ENCODE results near the gene ACTR6. TPM values are rescaled to one million over a fixed set of nuclear protein-coding genes. Genes with fewer than 3 reads are reported as not detected.
"Not testable (repeated sequence)": the region's sequence is repeated elsewhere in the genome, so short reads cannot be mapped to it uniquely, and the experiment has no call there.

ACTR6 gene
- total RNA-seq, 1 experiment from 2014 or later = 4.2 TPM

- DNase-seq (ENCODE audit: low spot score) = no peak
Measured at GRCh38 chr12:100184549-100185145, 16.0 kb upstream of the ACTR6 start.

DNA sequence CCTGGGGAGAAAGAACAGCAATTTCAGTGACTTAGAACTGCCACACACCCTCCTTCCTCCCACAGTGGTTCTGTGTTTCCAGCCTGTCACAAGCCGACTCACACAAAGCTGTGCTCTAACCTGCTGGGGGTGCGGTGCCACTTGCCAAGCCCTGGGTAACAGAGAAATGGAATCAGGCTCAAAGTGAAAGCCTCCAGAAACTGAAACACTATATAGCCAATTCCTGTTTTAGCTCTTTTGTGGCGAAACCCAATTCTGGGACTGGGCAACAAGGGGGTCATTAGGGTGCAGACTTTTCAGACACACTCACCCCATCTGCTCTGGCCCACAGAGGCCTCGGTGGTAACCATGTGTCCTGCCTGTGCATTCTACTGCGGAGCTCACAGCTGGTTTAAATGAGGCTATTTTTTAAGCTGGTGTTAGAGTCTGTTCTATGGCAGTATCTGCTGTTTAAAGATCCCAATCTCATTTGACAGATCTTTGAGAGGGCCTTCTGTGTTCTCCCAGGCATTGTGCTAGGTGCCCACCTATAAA, 15.2 kb upstream of the ACTR6 start:
- DNase-seq (ENCODE audit: low spot score) = no peak

- DNase-seq (ENCODE audit: low spot score) = no peak
Measured at GRCh38 chr12:100186071-100186470, 14.5 kb upstream of the ACTR6 start.

DNA sequence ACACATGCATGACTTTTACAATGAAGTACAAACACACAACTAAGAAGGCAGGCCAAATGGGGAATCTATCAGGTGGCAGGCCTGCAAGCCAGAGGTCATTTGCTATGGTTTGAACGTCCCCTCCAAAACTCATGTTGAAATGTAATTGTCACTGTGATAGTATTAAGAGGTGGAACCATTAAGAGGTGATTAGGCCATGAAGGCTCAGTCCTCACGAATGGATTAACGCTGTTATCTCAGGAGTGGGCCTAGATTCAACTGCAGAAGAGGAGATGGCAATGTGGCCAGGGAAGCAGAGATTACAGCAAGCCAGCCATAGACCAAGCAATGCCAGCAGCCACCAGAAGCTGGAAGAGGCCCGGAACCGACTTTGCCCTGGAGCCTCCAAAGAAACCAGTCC, 13.5 kb upstream of the ACTR6 start:
- DNase-seq (ENCODE audit: low spot score) = no peak

DNA sequence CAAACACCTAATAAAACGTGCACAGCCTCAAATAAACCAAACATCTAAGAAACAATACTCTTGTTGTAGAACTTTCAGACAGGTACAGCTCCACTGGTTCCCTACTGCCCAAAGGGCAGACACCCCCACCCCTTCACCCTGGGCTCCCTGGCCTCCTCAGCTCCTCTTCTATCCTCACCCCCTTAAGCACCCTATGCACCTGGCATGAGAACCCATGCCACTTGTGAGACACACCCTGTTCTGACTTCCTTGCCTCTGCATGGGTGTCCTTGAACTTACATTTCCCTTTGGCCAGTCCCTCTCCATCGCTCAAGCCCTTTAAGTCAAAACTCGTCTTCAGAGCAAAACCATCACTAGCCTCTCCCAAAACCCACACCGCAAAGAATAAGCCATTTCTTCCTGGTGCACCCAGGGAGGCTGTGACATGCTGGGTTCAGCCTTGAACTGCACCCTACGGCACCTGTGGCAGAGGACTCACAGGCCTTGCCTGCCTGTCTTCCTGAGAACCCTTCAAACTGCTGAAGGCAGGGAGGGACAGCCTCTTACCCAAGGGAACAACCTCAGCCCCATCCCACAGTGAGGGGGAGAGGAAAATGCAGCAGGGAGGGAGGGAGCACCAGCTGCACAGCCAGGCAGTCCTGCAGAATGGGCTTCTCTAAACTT, 12.6 kb upstream of the ACTR6 start:
- DNase-seq (ENCODE audit: low spot score) = no peak

DNA sequence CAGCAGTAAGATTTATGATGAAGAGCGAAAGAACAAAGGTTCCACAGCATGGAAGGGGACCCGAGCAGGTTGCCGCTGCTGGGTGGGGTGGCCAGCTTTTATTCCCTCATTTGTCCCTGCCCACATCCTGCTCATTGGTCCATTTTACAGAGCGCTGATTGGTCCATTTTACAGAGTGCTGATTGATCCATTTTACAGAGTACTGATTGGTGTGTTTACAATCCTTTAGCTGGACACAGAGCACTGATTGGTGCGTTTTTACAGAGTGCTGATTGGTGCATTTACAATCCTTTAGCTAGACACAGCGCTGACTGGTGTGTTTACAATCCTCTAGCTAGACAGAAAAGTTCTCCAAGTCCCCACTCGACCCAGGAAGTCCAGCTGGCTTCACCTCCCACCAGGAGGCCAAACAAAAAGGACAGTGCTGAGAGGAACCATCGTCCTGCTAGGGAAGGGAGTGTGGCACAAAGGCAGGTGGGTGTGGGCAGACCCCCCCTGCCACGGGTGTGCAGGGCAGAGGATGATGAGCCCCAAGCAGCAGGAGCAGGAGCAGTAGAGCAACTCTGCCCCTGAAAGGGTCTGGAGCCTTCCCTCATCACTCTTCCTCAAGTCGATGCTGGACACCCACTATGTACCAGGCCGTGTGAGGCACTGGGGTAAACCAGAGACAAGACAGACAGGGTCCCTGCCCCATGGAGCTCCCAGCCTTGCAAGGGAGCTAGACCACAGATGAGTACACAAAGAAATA, 11.6 kb upstream of the ACTR6 start:
- DNase-seq (ENCODE audit: low spot score) = not testable (repeated sequence)

DNA sequence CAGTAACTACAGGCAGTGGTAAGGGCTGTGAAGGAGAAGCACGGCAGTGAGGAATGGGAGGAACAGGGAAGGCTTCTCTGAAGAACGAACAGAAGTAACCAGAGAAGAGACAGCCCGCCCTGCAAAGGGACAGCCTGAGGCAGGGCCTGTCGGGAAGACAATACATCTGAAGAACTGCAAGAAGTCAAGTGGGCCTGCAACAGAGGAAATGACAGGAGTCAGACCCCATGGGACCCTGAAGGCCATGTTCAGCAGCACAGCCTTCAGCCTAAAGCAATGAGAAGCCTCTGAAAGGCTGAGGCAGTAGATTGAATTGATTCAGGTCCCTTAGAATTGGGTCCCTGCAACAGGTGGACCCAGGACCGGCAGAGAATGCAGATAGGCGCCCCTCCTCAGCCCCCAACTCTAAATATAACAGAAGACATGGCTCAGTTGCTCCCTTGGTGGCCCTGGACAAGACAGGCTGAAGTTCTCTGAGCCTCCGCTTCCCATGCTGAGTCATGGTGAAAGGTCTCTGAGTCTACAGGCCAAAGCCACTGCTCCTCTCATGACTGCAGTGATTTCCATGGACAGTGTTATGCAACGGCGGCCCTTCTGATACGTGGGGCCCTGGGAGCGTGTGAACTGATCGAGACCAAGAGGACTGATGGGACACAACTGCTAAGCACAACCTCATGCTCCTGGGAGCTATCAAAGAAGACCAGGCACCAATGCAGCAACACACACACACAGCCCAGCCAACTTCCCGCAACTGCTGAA, 10.8 kb upstream of the ACTR6 start:
- DNase-seq (ENCODE audit: low spot score) = no peak

DNA sequence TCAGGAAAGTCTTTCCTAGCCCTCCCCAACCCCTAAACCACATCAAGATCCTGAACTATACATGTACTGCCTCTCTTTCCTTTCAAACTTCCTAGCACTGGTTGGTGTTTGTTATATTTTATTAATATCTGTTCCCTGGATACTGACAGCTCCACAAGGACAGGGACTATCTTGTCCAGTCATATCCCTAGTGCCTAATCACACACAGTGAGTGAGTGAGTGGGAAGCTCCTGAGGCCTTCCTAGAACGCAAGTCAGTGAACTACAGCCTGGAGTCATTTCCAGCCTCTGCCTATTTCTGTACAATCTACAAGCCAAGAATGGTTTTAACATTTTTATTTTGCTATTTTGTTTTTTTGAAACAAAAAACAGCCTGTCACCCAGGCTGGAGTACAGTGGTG, 7.5 kb upstream of the ACTR6 start:
- DNase-seq (ENCODE audit: low spot score) = no peak

- DNase-seq (ENCODE audit: low spot score) = no peak
Measured at GRCh38 chr12:100197486-100197885, 3.1 kb upstream of the ACTR6 start.

DNA sequence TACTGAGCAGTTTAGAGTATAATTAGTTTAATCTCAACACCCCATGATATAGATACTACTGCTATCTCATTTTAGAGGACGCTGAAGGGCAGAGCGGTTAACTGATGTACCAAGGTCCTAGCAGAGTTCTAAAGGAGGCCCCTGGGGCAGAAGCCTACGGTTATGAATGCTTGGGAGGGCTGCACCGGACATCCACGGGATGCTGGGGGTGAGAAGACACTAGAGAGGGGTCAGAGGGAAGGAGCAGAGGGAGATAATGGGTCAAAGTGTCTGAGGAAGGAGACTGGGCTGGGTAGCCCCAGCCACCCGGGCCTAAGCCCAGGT, 1.6 kb upstream of the ACTR6 start:
- no peak for DNase-seq (ENCODE audit: low spot score)

DNA sequence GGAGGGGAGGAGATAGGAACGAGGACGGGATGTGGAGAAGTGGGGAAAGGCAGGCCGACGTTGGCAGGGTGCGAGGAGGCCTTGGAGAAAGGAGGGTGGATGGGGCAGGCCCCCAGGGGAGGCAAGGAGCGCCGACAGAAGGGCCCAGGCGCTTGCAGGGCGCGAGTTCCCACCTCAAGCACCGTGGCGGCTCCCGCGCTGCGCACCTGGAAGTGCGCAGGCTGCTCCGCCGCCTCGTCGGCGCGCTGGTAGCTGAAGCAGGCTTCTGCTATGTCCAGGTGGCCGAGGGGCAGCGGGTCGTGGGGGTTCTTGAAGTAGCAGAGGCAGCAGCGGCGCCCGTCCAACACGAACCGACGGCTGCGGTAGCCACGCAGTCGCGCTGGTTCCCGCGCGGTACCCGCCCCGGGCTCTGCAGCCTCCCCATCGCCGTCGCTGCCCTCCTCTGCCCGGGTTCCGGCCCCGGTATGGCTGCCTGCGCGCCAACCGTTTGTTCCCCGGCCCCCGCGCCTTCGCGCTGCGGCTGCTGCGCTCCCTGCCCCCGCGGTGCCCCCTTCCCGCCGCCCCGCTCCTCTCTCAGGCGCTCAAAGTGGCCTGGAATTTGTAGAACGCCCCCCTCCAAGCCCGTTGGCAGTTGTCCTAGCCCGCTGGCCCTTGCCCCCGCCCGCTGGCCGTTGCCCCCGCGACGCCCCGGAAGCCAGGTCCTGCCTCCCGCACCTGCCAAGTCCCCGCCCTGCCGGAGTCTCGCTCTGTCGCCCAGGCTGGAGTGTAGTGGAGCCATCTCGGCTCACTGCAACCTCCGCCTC, 1.1 kb upstream of the ACTR6 start:
- peak; percentile 79 for DNase-seq (ENCODE audit: low spot score)

DNA sequence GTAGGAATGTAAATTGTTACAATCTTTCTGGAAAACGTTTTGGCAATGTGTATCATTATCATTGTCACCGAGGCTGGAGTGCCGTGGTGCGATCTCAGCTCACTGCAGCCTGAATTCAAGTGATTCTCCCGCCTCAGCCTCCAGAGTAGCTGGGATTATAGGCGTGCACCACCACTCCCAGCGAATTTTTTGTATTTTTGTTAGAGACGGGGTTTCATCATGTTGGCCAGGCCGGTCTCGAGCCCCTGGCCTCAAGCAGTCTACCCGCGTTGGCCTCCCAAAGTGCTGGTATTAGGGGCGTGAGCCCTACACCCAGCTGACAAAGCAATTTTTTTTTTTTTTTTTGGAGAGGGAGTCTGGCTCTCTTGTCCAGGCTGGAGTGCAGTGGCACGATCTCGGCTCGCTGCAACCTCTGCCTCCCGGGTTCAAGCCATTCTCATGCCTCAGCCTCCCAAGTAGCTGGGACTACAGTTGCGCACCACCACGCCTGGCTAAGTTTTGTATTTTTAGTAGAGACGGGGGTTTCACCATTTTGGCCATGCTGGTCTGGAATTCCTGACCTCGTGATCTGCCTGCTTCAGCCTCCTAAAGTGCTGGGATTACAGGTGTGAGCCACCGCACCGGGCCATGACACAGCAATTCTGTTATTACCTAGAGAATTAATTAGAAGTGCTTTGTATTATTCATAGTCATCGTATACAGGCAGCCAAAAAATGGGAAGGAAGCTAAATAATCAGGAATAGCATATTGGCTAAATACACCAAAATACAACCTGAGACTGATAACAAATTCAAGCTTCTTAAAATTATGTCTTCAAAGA, 1.2 kb downstream of the ACTR6 start:
- DNase-seq (ENCODE audit: low spot score) = peak; percentile 5

DNA sequence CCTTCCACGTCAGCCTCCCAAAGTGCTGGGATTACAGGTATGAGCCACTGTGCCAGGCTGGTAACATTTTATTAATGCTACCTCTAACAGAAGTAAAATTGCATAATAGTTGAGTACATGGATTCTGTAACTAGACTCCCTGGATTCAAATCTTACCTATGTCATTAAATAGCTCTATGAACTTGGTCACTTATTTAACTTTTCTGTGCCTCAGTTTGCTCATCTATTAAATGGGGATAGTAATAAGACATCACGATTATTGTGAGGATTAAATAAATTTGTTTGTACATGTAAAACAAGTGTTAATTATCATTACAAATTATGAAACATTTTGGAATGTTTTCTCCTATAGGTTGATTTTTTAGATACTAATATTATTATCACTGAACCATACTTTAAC, 6.7 kb downstream of the ACTR6 start:
- DNase-seq (ENCODE audit: low spot score) = no peak

DNA sequence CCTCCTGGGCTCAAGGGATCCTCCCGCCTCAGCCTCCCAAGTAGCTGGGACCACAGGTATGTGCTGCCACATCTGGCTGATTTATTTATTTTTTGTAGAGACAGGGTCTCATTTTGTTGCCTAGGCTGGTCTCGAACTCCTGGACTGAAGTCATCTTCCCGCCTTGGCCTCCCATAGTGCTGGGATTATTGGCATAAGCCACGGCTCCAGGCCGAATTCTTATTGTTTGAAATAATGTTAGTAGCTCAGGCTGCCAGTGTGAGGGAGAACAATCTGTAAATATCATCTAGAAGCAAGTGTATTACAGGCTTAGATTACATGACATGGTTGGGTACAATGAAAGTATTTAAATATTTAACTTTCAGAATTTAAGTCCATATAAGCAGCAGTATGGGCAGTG, 8.2 kb downstream of the ACTR6 start:
- no peak for DNase-seq (ENCODE audit: low spot score)

DNA sequence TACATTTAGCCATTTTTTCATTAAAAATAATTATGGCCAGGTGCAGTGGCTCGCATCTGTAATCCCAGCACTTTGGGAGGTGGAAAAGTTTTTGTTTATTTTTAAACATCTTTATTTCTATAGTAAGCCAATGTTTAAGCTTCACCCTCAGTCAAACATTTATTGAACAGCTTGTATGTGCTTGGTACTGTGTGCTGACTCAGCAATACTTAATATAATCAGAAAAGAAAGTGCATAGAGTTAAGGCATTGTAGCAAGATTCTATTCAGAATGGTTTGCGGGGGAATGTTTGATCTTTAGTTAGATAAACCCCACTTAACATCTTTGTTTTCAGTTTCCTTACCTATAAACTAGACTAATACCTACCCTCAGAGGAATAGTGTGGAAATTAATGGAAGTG, 11.1 kb downstream of the ACTR6 start:
- DNase-seq (ENCODE audit: low spot score) = no peak

GRCh38 chr12:100213016-100213891, 12.6 kb downstream of the ACTR6 start:
- DNase-seq (ENCODE audit: low spot score) = no peak

- DNase-seq (ENCODE audit: low spot score) = no peak
Measured at GRCh38 chr12:100214518-100214917, 13.9 kb downstream of the ACTR6 start.

- no peak for DNase-seq (ENCODE audit: low spot score)
Measured at GRCh38 chr12:100215209-100215608, 14.6 kb downstream of the ACTR6 start.

DNA sequence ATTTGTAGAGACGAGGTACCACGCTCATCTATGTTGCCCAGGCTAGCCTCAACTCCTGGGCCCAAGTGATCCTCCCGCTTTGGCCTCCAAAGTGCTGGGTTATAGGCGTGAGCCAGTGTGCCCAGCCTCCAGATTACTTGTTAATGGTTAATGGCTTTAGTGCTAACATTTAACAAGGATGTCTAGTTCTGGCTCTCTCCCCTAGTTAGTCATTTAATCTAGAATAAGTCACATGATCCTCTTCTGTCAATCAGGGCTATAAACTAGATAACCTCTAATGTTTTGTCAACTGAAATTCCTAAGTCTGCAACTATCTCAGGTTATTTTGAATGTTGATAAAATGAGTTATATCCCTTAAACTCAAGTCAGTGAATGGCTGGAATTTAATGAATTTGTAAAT, 15.7 kb downstream of the ACTR6 start:
- no peak for DNase-seq (ENCODE audit: low spot score)

Measured in HT-29 (cell line).